GM21737 (cell line): ENCODE measurements around the gene CACTIN.
"Not testable (repeated sequence)": the region's sequence is repeated elsewhere in the genome, so short reads cannot be mapped to it uniquely, and the experiment has no call there.

ENCODE experiments used
- ATAC-seq: cut with Tn5 transposase; IDR thresholded peaks from one replicate; pipeline ENCODE4 v1.9.1; 2021; ENCODE audit warnings: mild to moderate bottlenecking, moderate library complexity; ENCODE audit not compliant: unreplicated experiment

Gene CACTIN

GRCh38 chr19:3573858-3574637 is 52.5 kb downstream of the CACTIN start:
- no peak for ATAC-seq

GRCh38 chr19:3573162-3573857 is 53.3 kb downstream of the CACTIN start:
- ATAC-seq, result no peak

GRCh38 chr19:3572855-3573161 is 53.8 kb downstream of the CACTIN start, which contains the start of gene HMG20B:
HMG20B (plus strand) TSS chr19:3572944; CDS start chr19:3573310, 366 bp downstream.
- no peak for ATAC-seq

GRCh38 chr19:3572132-3572854 is 54.3 kb downstream of the CACTIN start:
- peak; percentile 89 for ATAC-seq

GRCh38 chr19:3570606-3571011 is 56.0 kb downstream of the CACTIN start:
- no peak for ATAC-seq

- ATAC-seq, result not testable (repeated sequence)
These were observed 56.5 kb downstream of the CACTIN start for GRCh38 chr19:3570042-3570441.

GRCh38 chr19:3565139-3565538 is 61.5 kb downstream of the CACTIN start:
- no peak for ATAC-seq

GRCh38 chr19:3563709-3564524 is 62.7 kb downstream of the CACTIN start:
- ATAC-seq, result no peak
